DOHH2 (cell line): ENCODE measurements around the gene COPS9.

Experiments used
- H3F3A ChIP-seq: fragments of 200-600 bp; sonication (generic), shearing (Covaris generic); 2 replicates; pipeline ENCODE4 v1.6.0; 2016; ENCODE audit warnings: antibody characterized with exemption, mild to moderate bottlenecking; ENCODE audit not compliant: control insufficient read depth, insufficient read depth
- H3K27ac ChIP-seq: fragments of 200-600 bp; sonication (generic); 2 replicates; pipeline ENCODE4 v1.5.1; 2014; ENCODE audit warnings: low read depth, mild to moderate bottlenecking, low read length, moderate library complexity
- H3K27me3 ChIP-seq: fragments of 200-600 bp; sonication (generic); 2 replicates; pipeline ENCODE4 v1.6.1; 2014; ENCODE audit warnings: mild to moderate bottlenecking, low read length, mixed read lengths; ENCODE audit not compliant: control insufficient read depth
- H3K36me3 ChIP-seq: fragments of 200-600 bp; sonication (generic); 2 replicates; pipeline ENCODE4 v1.6.1; 2014; ENCODE audit warnings: mild to moderate bottlenecking, low read length, moderate library complexity, mixed read lengths; ENCODE audit not compliant: control insufficient read depth
- H3K4me1 ChIP-seq: fragments of 200-600 bp; sonication (generic); 2 replicates; pipeline ENCODE4 v1.6.1; 2014; ENCODE audit warnings: mild to moderate bottlenecking, low read length, mixed read lengths; ENCODE audit not compliant: control insufficient read depth
- H3K4me2 ChIP-seq: fragments of 200-600 bp; sonication (generic); 2 replicates; pipeline ENCODE4 v1.6.0; 2014; ENCODE audit warnings: mild to moderate bottlenecking, low read length, moderate library complexity
- H3K4me3 ChIP-seq: fragments of 200-600 bp; sonication (generic); 2 replicates; pipeline ENCODE4 v1.5.1; 2014; ENCODE audit warnings: mild to moderate bottlenecking, low read length, mixed read lengths
- H3K79me2 ChIP-seq: fragments of 200-600 bp; sonication (generic); 2 replicates; pipeline ENCODE4 v1.6.1; 2014; ENCODE audit warnings: mild to moderate bottlenecking, low read length, mixed read lengths; ENCODE audit not compliant: control insufficient read depth
- H3K9me2 ChIP-seq: fragments of 200-600 bp; sonication (generic); replicated peaks from 2 replicates; pipeline ENCODE4 v1.6.1; 2014; ENCODE audit warnings: mild to moderate bottlenecking, low read length, mixed read lengths; ENCODE audit not compliant: control insufficient read depth
- H3K9me3 ChIP-seq: fragments of 200-600 bp; sonication (generic); 2 replicates; pipeline ENCODE4 v1.6.1; 2014; ENCODE audit warnings: antibody characterized with exemption, low read length, mixed read lengths; ENCODE audit not compliant: control insufficient read depth, insufficient read depth
- H4K20me1 ChIP-seq: fragments of 200-600 bp; sonication (generic); 2 replicates; pipeline ENCODE4 v1.6.0; 2014; ENCODE audit warnings: low read depth, mild to moderate bottlenecking, antibody characterized with exemption, low read length, moderate library complexity; ENCODE audit not compliant: control insufficient read depth, insufficient read depth
- EZH2phosphoT487 ChIP-seq: fragments of 200-600 bp; sonication (generic); IDR thresholded peaks from 2 replicates; pipeline ENCODE4 v1.6.1; 2017; ENCODE audit warnings: borderline replicate concordance, mild to moderate bottlenecking, antibody characterized with exemption, low read length, moderate library complexity, mixed read lengths
- TF ChIP-seq, protein P1 (sequence below): fragments of 200-600 bp; sonication (generic); IDR thresholded peaks from one replicate; pipeline ENCODE4 v1.5.1; 2014; ENCODE audit warnings: antibody characterized with exemption, mild to moderate bottlenecking, low read depth, low read length; ENCODE audit not compliant: poor library complexity, severe bottlenecking

The COPS9 gene

DNA sequence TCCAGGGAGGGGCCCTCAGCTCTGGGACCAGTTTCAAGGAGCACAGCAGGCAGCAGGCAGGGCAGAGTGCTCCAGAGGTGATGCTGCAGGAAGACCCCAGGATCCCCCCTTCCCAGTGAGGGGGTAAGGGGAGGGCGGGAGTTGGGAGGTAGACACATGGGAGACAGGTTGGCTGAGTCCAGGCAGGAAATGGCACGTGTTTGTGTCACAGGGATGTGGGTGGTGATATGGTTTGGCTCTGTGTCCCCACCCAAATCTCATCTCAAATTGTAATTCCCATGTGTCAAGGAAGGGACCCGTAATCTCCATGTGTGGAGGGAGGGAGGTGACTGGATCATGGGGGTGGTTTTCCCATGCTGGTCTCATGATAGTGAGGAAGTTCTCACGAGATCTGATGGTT, 29.6 kb upstream of the COPS9 start:
- Histone ChIP-seq H4K20me1 (no peaks in the 10 kb centered on the region), H3K9me2 (no peaks in the 10 kb centered on the region), H3K4me2 (no peak overlapping the region), H3K27ac (no peak overlapping the region), H3K79me2 (no peaks in the 10 kb centered on the region), H3F3A (no peaks in the 10 kb centered on the region), H3K4me1 (no peaks in the 10 kb centered on the region), H3K36me3 (no peaks in the 10 kb centered on the region), H3K4me3 (no peak overlapping the region), H3K9me3 (no peaks in the 10 kb centered on the region), H3K27me3 (no peaks in the 10 kb centered on the region)
- TF ChIP-seq, protein P1, sequence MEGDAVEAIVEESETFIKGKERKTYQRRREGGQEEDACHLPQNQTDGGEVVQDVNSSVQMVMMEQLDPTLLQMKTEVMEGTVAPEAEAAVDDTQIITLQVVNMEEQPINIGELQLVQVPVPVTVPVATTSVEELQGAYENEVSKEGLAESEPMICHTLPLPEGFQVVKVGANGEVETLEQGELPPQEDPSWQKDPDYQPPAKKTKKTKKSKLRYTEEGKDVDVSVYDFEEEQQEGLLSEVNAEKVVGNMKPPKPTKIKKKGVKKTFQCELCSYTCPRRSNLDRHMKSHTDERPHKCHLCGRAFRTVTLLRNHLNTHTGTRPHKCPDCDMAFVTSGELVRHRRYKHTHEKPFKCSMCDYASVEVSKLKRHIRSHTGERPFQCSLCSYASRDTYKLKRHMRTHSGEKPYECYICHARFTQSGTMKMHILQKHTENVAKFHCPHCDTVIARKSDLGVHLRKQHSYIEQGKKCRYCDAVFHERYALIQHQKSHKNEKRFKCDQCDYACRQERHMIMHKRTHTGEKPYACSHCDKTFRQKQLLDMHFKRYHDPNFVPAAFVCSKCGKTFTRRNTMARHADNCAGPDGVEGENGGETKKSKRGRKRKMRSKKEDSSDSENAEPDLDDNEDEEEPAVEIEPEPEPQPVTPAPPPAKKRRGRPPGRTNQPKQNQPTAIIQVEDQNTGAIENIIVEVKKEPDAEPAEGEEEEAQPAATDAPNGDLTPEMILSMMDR: no peak
- TF ChIP-seq EZH2phosphoT487: no peak

- TF ChIP-seq EZH2phosphoT487: no peak
- TF ChIP-seq, protein P1: no peak
- Histone ChIP-seq H3K27ac (no peak overlapping the region), H3K27me3 (no peaks in the 10 kb centered on the region), H4K20me1 (no peaks in the 10 kb centered on the region), H3K4me2 (no peak overlapping the region), H3K79me2 (no peaks in the 10 kb centered on the region), H3K36me3 (no peaks in the 10 kb centered on the region), H3K9me2 (no peaks in the 10 kb centered on the region), H3F3A (no peaks in the 10 kb centered on the region), H3K9me3 (no peaks in the 10 kb centered on the region), H3K4me1 (no peaks in the 10 kb centered on the region), H3K4me3 (no peak overlapping the region)
These were observed 28.9 kb upstream of the COPS9 start for GRCh38 chr2:240165034-240165433.

DNA sequence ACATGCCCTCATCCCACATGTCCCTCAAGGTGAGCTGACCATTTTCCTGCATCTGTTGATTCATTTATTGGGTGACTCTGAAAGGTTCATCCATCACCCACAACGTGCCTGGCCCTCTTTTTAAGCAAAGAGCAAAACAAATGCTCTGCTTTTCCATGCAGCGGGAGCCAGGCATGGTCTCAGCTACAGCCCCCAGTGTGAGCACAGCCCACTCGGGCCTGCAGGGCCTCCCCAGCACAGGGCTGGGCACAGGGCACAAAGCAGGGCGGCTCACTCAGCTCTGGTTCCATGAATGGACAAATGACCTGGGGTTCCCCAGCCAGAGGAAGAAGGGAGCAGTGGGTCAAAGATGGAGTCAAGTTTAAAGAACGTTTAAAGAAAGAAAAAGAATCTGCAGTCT, 28.5 kb upstream of the COPS9 start:
- Histone ChIP-seq H3K27ac (no peak overlapping the region), H3K9me2 (no peaks in the 10 kb centered on the region), H3F3A (no peaks in the 10 kb centered on the region), H3K79me2 (no peaks in the 10 kb centered on the region), H3K4me3 (no peak overlapping the region), H3K4me2 (no peak overlapping the region), H4K20me1 (no peaks in the 10 kb centered on the region), H3K9me3 (no peaks in the 10 kb centered on the region), H3K27me3 (no peaks in the 10 kb centered on the region), H3K4me1 (no peaks in the 10 kb centered on the region), H3K36me3 (no peaks in the 10 kb centered on the region)
- TF ChIP-seq, protein P1: no peak
- TF ChIP-seq EZH2phosphoT487: no peak
